ENCODE measurements around the gene TTC31.
"Not testable (repeated sequence)": the region's sequence is repeated elsewhere in the genome, so short reads cannot be mapped to it uniquely, and the experiment has no call there.

TTC31 gene

GRCh38 chr2:74457549-74458131 is 25.2 kb upstream of the TTC31 start:
- DNase-seq = peak; percentile 87

GRCh38 chr2:74458132-74458937 is 24.5 kb upstream of the TTC31 start, which contains the start of gene WBP1:
Gene WBP1, plus strand, starts transcription at chr2:74458438. Its CDS starts 165 bp downstream, at chr2:74458603.
- peak; percentile 100 for DNase-seq

- no peak for DNase-seq
Measured at GRCh38 chr2:74458938-74459363, 23.9 kb upstream of the TTC31 start.

- DNase-seq = not testable (repeated sequence)
Measured at GRCh38 chr2:74459503-74460118, 23.3 kb upstream of the TTC31 start.

GRCh38 chr2:74460187-74460586 is 22.7 kb upstream of the TTC31 start:
- DNase-seq = not testable (repeated sequence)

- DNase-seq = no peak
Measured at GRCh38 chr2:74461187-74462053, 21.5 kb upstream of the TTC31 start.

- no peak for DNase-seq
Measured at GRCh38 chr2:74462054-74462785, 20.7 kb upstream of the TTC31 start.

GRCh38 chr2:74462786-74463105 is 20.1 kb upstream of the TTC31 start:
- DNase-seq = no peak

- no peak for DNase-seq
Measured at GRCh38 chr2:74464406-74464805, 18.5 kb upstream of the TTC31 start.

GRCh38 chr2:74470742-74471141 is 12.1 kb upstream of the TTC31 start:
- not testable (repeated sequence) for DNase-seq

- DNase-seq = no peak
Measured at GRCh38 chr2:74471332-74472065, 11.4 kb upstream of the TTC31 start.

GRCh38 chr2:74472086-74472944 is 10.6 kb upstream of the TTC31 start, which contains the start of gene MRPL53:
Gene MRPL53, minus strand, starts transcription at chr2:74472680. Its CDS starts 20 bp downstream, at chr2:74472660.
- peak; percentile 95 for DNase-seq

GRCh38 chr2:74472945-74473258 is 10.0 kb upstream of the TTC31 start:
- no peak for DNase-seq

- no peak for DNase-seq
Measured at GRCh38 chr2:74474481-74474880, 8.4 kb upstream of the TTC31 start.

GRCh38 chr2:74474899-74475298 is 8.0 kb upstream of the TTC31 start:
- no peak for DNase-seq

GRCh38 chr2:74481431-74481830 is 1.4 kb upstream of the TTC31 start:
- no peak for DNase-seq

- DNase-seq = peak; percentile 56
Measured at GRCh38 chr2:74481961-74482800, 700 bp upstream of the TTC31 start.

GRCh38 chr2:74483675-74484164 is 839 bp downstream of the TTC31 start:
- DNase-seq = not testable (repeated sequence)

- no peak for DNase-seq
Measured at GRCh38 chr2:74486141-74486540, 3.3 kb downstream of the TTC31 start.
